ENCODE results near the gene FNDC11.

The FNDC11 gene

GRCh38 chr20:63582382-63583063 is 28.6 kb downstream of the FNDC11 start:
- DNase-seq (ENCODE audit: low read depth) = no peak

GRCh38 chr20:63585616-63586565 is 31.9 kb downstream of the FNDC11 start:
- no peak for DNase-seq (ENCODE audit: low read depth)

GRCh38 chr20:63586797-63587196 is 32.8 kb downstream of the FNDC11 start:
- DNase-seq (ENCODE audit: low read depth) = no peak

GRCh38 chr20:63587256-63587655 is 33.3 kb downstream of the FNDC11 start:
- no peak for DNase-seq (ENCODE audit: low read depth)

- no peak for DNase-seq (ENCODE audit: low read depth)
Observed at GRCh38 chr20:63587776-63588591, 34.0 kb downstream of the FNDC11 start.

- no peak for DNase-seq (ENCODE audit: low read depth)
Observed at GRCh38 chr20:63588641-63589041, 34.7 kb downstream of the FNDC11 start.

GRCh38 chr20:63589261-63590217 is 35.6 kb downstream of the FNDC11 start:
- no peak for DNase-seq (ENCODE audit: low read depth)

GRCh38 chr20:63590218-63591146 is 36.5 kb downstream of the FNDC11 start:
- DNase-seq (ENCODE audit: low read depth) = no peak

- DNase-seq (ENCODE audit: low read depth) = no peak
Observed at GRCh38 chr20:63591147-63591533, 37.2 kb downstream of the FNDC11 start.

- no peak for DNase-seq (ENCODE audit: low read depth)
Observed at GRCh38 chr20:63591786-63592355, 37.9 kb downstream of the FNDC11 start.

- DNase-seq (ENCODE audit: low read depth) = no peak
Observed at GRCh38 chr20:63592661-63593060, 38.7 kb downstream of the FNDC11 start.

GRCh38 chr20:63594043-63594561 is 40.1 kb downstream of the FNDC11 start:
- no peak for DNase-seq (ENCODE audit: low read depth)

- no peak for DNase-seq (ENCODE audit: low read depth)
Observed at GRCh38 chr20:63595416-63596127, 41.6 kb downstream of the FNDC11 start.

GRCh38 chr20:63596423-63596822 is 42.5 kb downstream of the FNDC11 start:
- no peak for DNase-seq (ENCODE audit: low read depth)

- no peak for DNase-seq (ENCODE audit: low read depth)
Observed at GRCh38 chr20:63597651-63598478, 43.9 kb downstream of the FNDC11 start.

GRCh38 chr20:63598479-63599395 is 44.8 kb downstream of the FNDC11 start:
- no peak for DNase-seq (ENCODE audit: low read depth)

Data from amniotic epithelial cell (primary cell).